Measurements from ENCODE around the gene GFOD1. TPM values are rescaled to one million over a fixed set of nuclear protein-coding genes. Genes with fewer than 3 reads are reported as not detected.

GFOD1 gene
- total RNA-seq, 2 donors from 2014 or later: 10.0 to 12.2 TPM

- Histone ChIP-seq H3K27me3 (replicated peaks; ENCODE audit: insufficient read depth) (no peaks in the 10 kb centered on the region), H3K36me3 (no peaks in the 10 kb centered on the region), H3K27ac (no peak overlapping the region), H3K9me3 (no peaks in the 10 kb centered on the region), H3K4me1 (replicated peaks) (no peaks in the 10 kb centered on the region), H3K4me3 (no peak overlapping the region)
- no peak for DNase-seq (ENCODE audit: low spot score)
- 57% methylated on average over 8 of the region's 8 CpGs for WGBS
- intact Hi-C loops (cut with DNase I): no loop called here
- no peak for TF ChIP-seq POLR2A (IDR thresholded peaks at IDR 0.05)
- no peak for TF ChIP-seq CTCF (IDR thresholded peaks at IDR 0.05)
- TF ChIP-seq POLR2AphosphoS5 (IDR thresholded peaks at IDR 0.05): no peak
Observed at GRCh38 chr6:13473768-13474165, 13.6 kb downstream of the GFOD1 start.

- intact Hi-C loops (cut with DNase I): no loop called here
- no peak for DNase-seq (ENCODE audit: low spot score)
- Histone ChIP-seq H3K27ac (no peak overlapping the region), H3K4me1 (replicated peaks) (no peaks in the 10 kb centered on the region), H3K9me3 (no peaks in the 10 kb centered on the region), H3K27me3 (replicated peaks; ENCODE audit: insufficient read depth) (no peaks in the 10 kb centered on the region), H3K36me3 (no peaks in the 10 kb centered on the region), H3K4me3 (no peak overlapping the region)
- 95% methylated on average over 5 of the region's 5 CpGs for WGBS
- no peak for TF ChIP-seq CTCF (IDR thresholded peaks at IDR 0.05)
- TF ChIP-seq POLR2AphosphoS5 (IDR thresholded peaks at IDR 0.05): no peak
- no peak for TF ChIP-seq POLR2A (IDR thresholded peaks at IDR 0.05)
Observed at GRCh38 chr6:13472976-13473767, 14.2 kb downstream of the GFOD1 start.

GRCh38 chr6:13472099-13472498 lies 15.3 kb downstream of the GFOD1 start:
- H3K4me1 ChIP-seq (replicated peaks): no peaks in the 10 kb centered on the region
- intact Hi-C loops (cut with DNase I): no loop called here
- WGBS: 69% methylated on average over 4 of the region's 4 CpGs
- DNase-seq (ENCODE audit: low spot score): no peak
- H3K4me3 ChIP-seq: no peak overlapping the region
- no peaks in the 10 kb centered on the region for H3K36me3 ChIP-seq
- no peak for TF ChIP-seq POLR2A (IDR thresholded peaks at IDR 0.05)
- no peak for TF ChIP-seq POLR2AphosphoS5 (IDR thresholded peaks at IDR 0.05)
- TF ChIP-seq CTCF (IDR thresholded peaks at IDR 0.05): no peak
- H3K27me3 ChIP-seq (replicated peaks; ENCODE audit: insufficient read depth): no peaks in the 10 kb centered on the region
- H3K27ac ChIP-seq: no peak overlapping the region
- H3K9me3 ChIP-seq: no peaks in the 10 kb centered on the region

- H3K36me3 ChIP-seq: no peaks in the 10 kb centered on the region
- no peaks in the 10 kb centered on the region for H3K4me1 ChIP-seq (replicated peaks)
- DNase-seq (ENCODE audit: low spot score): no peak
- intact Hi-C loops (cut with DNase I): no loop called here
- no peak overlapping the region for H3K27ac ChIP-seq
- WGBS: 67% methylated on average over 4 of the region's 4 CpGs
- H3K27me3 ChIP-seq (replicated peaks; ENCODE audit: insufficient read depth): no peaks in the 10 kb centered on the region
- H3K4me3 ChIP-seq: no peak overlapping the region
- TF ChIP-seq POLR2AphosphoS5 (IDR thresholded peaks at IDR 0.05) (no peak), POLR2A (IDR thresholded peaks at IDR 0.05) (no peak), CTCF (IDR thresholded peaks at IDR 0.05) (no peak)
- no peaks in the 10 kb centered on the region for H3K9me3 ChIP-seq
Observed at GRCh38 chr6:13471184-13471583, 16.2 kb downstream of the GFOD1 start.
